Osteocyte (in vitro differentiated cells): Measurements from ENCODE around the gene PORCN. TPM values are rescaled to one million over a fixed set of nuclear protein-coding genes. Genes with fewer than 3 reads are reported as not detected.
"Not testable (repeated sequence)": the region's sequence is repeated elsewhere in the genome, so short reads cannot be mapped to it uniquely, and the experiment has no call there.

Source experiments
- DNase-seq: peaks from one replicate; pipeline ENCODE4 v3.0.0; 2021; ENCODE audit warnings: mixed read lengths; ENCODE audit not compliant: unreplicated experiment; ENCODE audit errors: extremely low spot score
- H3K27ac Mint-ChIP-seq: one replicate; pipeline ENCODE4 v1.8.0; 2021; ENCODE audit warnings: mild to moderate bottlenecking, mixed read lengths; ENCODE audit not compliant: unreplicated experiment
- H3K27me3 Mint-ChIP-seq: one replicate; pipeline ENCODE4 v1.8.0; 2021; ENCODE audit warnings: mixed read lengths; ENCODE audit not compliant: unreplicated experiment
- H3K36me3 Mint-ChIP-seq: one replicate; pipeline ENCODE4 v1.8.0; 2021; ENCODE audit warnings: mixed read lengths; ENCODE audit not compliant: unreplicated experiment
- H3K4me1 Mint-ChIP-seq: one replicate; pipeline ENCODE4 v1.8.0; 2021; ENCODE audit warnings: mixed read lengths; ENCODE audit not compliant: unreplicated experiment
- H3K4me3 Mint-ChIP-seq: one replicate; pipeline ENCODE4 v1.8.0; 2021; ENCODE audit warnings: mild to moderate bottlenecking, moderate library complexity, mixed read lengths; ENCODE audit not compliant: unreplicated experiment
- H3K9me3 Mint-ChIP-seq: one replicate; pipeline ENCODE4 v1.8.0; 2021; ENCODE audit warnings: mixed read lengths; ENCODE audit not compliant: unreplicated experiment
- total RNA-seq: library from RNA; stranded (reverse); gene quantifications from 2 replicates; pipeline ENCODE4 v1.2.1, GENCODE V29; 2021
- TF ChIP-seq, protein P1 (sequence below): fragments of 200-600 bp; sonication (generic); IDR thresholded peaks from 2 replicates; pipeline ENCODE4 v1.5.0; 2021; ENCODE audit warnings: antibody characterized with exemption, mild to moderate bottlenecking, moderate library complexity

Gene PORCN
- total RNA-seq, 1 donor from 2014 or later: 20.2 TPM

DNA sequence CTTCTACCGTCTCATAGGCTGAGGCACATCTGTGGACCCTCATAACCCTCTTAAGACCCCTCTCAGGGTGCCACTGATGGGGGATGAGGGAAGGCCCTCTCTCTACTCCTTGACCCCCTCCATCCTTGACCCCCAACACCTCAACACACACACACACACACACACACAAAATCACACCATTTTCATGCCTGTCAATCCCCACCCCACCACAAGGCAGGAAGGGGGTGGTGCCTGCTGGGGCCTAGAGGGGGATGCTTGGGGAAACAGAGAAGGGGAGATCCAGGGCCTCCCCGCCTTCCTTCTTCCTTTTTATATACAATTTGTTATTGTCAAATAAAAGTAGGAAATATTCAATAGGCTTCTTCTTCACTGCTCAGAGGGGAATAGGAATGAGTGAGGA is 11.7 kb downstream of the PORCN start:
- H3K4me3 Mint-ChIP-seq: peak overlapping the region; percentile 54
- peak overlapping the region; percentile 24 for H3K27ac Mint-ChIP-seq
- H3K9me3 Mint-ChIP-seq: no peaks in the 10 kb centered on the region
- H3K36me3 Mint-ChIP-seq: no peaks in the 10 kb centered on the region
- TF ChIP-seq, protein P1, sequence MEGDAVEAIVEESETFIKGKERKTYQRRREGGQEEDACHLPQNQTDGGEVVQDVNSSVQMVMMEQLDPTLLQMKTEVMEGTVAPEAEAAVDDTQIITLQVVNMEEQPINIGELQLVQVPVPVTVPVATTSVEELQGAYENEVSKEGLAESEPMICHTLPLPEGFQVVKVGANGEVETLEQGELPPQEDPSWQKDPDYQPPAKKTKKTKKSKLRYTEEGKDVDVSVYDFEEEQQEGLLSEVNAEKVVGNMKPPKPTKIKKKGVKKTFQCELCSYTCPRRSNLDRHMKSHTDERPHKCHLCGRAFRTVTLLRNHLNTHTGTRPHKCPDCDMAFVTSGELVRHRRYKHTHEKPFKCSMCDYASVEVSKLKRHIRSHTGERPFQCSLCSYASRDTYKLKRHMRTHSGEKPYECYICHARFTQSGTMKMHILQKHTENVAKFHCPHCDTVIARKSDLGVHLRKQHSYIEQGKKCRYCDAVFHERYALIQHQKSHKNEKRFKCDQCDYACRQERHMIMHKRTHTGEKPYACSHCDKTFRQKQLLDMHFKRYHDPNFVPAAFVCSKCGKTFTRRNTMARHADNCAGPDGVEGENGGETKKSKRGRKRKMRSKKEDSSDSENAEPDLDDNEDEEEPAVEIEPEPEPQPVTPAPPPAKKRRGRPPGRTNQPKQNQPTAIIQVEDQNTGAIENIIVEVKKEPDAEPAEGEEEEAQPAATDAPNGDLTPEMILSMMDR: no peak
- no peak for DNase-seq
- peaks cover 3% of the 10 kb centered on the region for H3K4me1 Mint-ChIP-seq
- no peaks in the 10 kb centered on the region for H3K27me3 Mint-ChIP-seq

DNA sequence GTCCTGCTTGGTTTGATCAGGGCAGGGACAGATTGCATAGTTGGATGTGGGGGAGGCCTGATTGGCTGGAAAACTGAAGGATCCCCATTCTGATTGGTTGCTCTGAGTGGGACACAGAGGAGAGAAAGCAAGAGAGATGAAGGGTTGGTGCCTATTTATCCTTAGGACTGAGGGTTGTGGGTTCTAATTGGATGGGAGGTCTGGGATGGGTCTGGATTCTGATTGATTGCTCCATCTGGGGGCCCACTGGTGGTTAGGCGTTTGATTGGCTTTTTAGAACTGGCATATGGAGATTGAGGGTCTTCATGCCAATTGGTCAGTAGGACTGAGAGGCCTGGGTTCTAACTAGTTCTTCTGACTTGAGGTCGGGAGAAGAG is 12.2 kb downstream of the PORCN start:
- H3K36me3 Mint-ChIP-seq: no peaks in the 10 kb centered on the region
- peaks cover 3% of the 10 kb centered on the region for H3K4me1 Mint-ChIP-seq
- TF ChIP-seq, protein P1: no peak
- H3K9me3 Mint-ChIP-seq: no peaks in the 10 kb centered on the region
- DNase-seq: no peak
- no peaks in the 10 kb centered on the region for H3K27me3 Mint-ChIP-seq
- peak overlapping the region; percentile 72 for H3K27ac Mint-ChIP-seq
- H3K4me3 Mint-ChIP-seq: peak overlapping the region; percentile 80

DNA sequence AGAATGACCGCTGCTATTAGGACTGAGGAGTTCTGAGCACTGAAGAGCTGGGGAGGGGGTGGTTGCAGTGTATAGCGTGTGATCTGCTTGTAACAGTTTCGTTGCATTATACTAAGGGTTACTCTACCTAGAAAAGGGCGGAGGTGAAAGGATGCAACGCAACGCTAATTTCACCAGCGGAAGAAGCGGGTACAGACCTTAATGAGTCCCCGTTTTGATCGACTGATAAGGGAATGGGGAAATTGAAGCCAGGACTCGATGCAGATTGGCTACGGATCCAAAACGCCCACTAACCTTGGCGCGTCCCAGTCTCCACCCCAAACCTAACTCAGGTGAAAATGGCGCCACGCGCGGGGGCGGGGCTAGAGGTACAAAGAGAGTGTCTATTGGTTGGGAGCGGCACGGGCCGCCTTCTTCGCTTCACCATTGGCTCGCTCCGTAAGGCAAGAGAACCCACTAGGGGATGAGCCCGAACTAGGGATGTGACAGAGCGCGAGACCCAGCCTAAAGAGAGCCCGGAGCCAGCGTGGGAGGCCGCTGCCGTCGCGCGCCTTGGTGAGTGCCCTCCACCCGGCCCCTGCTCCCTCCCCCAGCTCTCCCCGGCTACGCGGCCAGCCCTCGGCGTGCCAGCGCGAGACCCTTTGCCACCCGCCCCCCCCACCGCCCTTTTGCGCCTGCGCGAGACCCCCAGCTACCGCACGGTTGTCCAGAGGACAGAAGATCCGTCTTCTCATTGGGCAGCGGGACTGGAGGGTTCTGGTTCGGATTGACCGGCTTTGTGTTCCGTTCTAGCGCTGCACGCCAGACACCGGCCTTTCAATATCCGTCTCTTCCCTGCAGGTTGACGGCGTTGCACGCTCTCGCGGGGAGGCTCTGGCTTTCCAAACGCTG is 12.8 kb downstream of the PORCN start, which contains the start of gene EBP:
EBP (plus strand) TSS at position 456 of the 891 bp plus-strand sequence. CDS start 1,964 bp downstream, outside the sequence.
- Mint-ChIP-seq H3K27me3 (no peaks in the 10 kb centered on the region), H3K27ac (peak within 1 kb of the TSS; percentile 72), H3K9me3 (no peaks in the 10 kb centered on the region), H3K4me3 (peak within 1 kb of the TSS; percentile 80), H3K36me3 (no peaks in the 10 kb centered on the region), H3K4me1 (peaks cover 3% of the 10 kb centered on the region)
- peak; percentile 94 for DNase-seq
- TF ChIP-seq, protein P1: no peak

DNA sequence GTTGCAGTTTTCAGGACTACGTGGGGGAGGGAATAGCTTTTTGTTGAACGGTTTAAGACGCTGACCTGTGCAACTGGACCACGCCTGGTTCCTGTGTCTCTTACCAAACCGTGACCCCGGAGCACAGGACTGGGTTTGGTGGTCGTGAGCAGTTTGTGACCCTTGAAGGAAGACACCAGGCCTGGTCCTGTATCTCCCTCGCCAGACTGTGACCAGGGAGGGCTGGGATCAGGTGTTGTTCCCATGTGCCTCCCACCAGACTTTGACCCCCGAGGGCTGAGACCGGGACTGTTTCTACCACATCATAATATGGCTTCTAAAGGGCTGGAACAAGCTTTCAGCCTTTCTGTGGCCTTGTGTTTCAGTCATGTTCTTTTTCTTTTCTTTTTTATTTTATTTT is 13.5 kb downstream of the PORCN start:
- TF ChIP-seq, protein P1: no peak
- Mint-ChIP-seq H3K36me3 (no peaks in the 10 kb centered on the region), H3K4me3 (peak overlapping the region; percentile 80), H3K27ac (peak overlapping the region; percentile 72), H3K4me1 (peaks cover 3% of the 10 kb centered on the region), H3K9me3 (no peaks in the 10 kb centered on the region), H3K27me3 (no peaks in the 10 kb centered on the region)
- no peak for DNase-seq

DNA sequence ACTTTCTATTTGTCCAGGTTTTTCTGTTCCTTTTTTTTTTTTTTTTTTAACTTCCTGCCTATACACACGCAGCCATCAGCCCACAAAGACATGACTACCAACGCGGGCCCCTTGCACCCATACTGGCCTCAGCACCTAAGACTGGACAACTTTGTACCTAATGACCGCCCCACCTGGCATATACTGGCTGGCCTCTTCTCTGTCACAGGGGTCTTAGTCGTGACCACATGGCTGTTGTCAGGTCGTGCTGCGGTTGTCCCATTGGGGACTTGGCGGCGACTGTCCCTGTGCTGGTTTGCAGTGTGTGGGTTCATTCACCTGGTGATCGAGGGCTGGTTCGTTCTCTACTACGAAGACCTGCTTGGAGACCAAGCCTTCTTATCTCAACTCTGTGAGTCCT is 14.9 kb downstream of the PORCN start:
- Mint-ChIP-seq H3K27ac (no peak overlapping the region), H3K27me3 (no peaks in the 10 kb centered on the region), H3K4me3 (no peak overlapping the region), H3K36me3 (peaks cover 5% of the 10 kb centered on the region), H3K9me3 (no peaks in the 10 kb centered on the region), H3K4me1 (peaks cover 3% of the 10 kb centered on the region)
- TF ChIP-seq, protein P1: no peak
- no peak for DNase-seq

DNA sequence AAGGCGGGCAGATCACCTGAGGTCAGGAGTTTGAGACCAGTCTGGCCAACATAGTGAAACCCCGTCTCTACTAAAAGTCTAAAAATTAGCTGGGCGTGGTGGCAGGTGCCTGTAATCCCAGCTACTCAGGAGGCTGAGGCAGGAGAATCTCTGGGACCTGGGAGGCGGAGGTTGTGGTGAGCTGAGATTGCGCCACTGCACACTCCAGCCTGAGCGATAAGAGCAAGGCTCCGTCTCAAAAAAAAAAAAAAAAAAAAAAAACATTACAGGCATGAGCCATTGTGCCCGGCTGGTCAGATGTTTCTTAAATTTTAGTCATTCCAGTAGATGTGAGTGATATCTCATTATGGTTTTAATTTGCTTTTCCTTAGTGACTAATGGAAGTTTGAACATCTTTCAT is 17.1 kb downstream of the PORCN start:
- H3K4me1 Mint-ChIP-seq, H3K4me3 Mint-ChIP-seq, H3K36me3 Mint-ChIP-seq, DNase-seq, H3K27ac Mint-ChIP-seq, H3K9me3 Mint-ChIP-seq, H3K27me3 Mint-ChIP-seq: not testable (repeated sequence)
